ENCODE results near the gene CTNND1. TPM values are rescaled to one million over a fixed set of nuclear protein-coding genes. Genes with fewer than 3 reads are reported as not detected.

The CTNND1 gene
- total and polyA plus RNA-seq, 3 experiments from 2014 or later, result 0.95 to 4.4 (median 3.1) TPM

DNA sequence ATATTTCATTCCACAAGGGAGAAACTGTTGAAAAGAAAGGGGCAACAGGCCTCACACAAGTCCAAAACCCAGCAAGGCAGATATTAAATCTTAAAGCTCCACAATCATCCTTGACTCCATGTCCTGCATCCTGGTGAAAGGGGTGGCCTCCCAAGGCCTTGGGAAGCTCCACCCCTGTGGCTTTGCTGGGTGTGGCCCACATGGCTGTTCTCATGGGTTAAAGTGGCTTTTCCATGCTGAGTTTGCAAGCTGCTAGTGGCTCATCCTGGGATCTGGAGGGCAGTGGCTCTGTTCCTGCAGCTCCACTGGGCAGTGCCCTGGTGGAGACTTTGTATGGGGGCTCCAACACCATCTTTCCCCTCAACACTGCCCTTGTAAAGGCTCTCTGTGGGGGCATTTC lies 106.4 kb downstream of the CTNND1 start:
- no peaks in the 10 kb centered on the region for H3K4me1 Mint-ChIP-seq
- H3K9me3 Mint-ChIP-seq, result no peaks in the 10 kb centered on the region
- ChIA-PET CTCF (no interaction called here), POLR2A (no interaction called here)
- Histone ChIP-seq H3K9me3 (ENCODE audit: low read length) (no peaks in the 10 kb centered on the region), H3K27me3 (ENCODE audit: insufficient read depth, low read length, poor library complexity, severe bottlenecking) (no peaks in the 10 kb centered on the region), H3K36me3 (ENCODE audit: insufficient read depth, low read length) (no peaks in the 10 kb centered on the region), H3K27ac (ENCODE audit: low read depth, low read length) (no peak overlapping the region), H3K4me3 (ENCODE audit: low read length) (no peak overlapping the region), H3K4me1 (ENCODE audit: insufficient read depth, low read length) (no peaks in the 10 kb centered on the region)
- DNase-seq, result no peak
- peaks cover 0 to 1% (median 0%) of the 10 kb centered on the region in 3 donors for H3K36me3 Mint-ChIP-seq
- peaks cover 3 to 11% of the 10 kb centered on the region in 2 donors for H3K27me3 Mint-ChIP-seq
- no peak overlapping the region for H3K27ac Mint-ChIP-seq
- H3K4me3 Mint-ChIP-seq, result no peak overlapping the region

DNA sequence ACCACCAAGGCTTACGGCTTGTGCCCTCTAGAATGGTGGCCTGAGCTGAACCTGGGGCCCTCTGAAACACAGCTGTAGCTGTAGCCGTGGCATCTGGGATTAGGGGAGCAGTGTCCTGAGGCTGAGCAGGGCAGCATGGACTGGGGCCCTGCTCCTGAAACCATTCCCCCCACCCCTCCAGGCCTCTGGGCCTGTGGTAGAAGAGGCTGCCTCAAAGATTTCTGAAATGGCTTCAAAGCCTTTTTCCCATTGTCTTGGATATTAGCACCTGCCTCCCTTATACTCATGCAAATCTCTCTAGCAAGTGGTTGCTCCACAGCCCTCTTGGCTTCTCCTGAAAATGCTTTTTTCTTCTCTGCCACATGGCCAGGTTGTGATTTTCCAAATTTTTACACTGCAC lies 106.9 kb downstream of the CTNND1 start:
- Mint-ChIP-seq H3K4me1 (no peaks in the 10 kb centered on the region), H3K4me3 (no peak overlapping the region)

More for the DNA sequence above, 106.9 kb downstream of the CTNND1 start:
- POLR2A ChIA-PET, result no interaction called here
- Histone ChIP-seq H3K4me1 (ENCODE audit: insufficient read depth, low read length) (no peaks in the 10 kb centered on the region), H3K36me3 (ENCODE audit: insufficient read depth, low read length) (no peaks in the 10 kb centered on the region), H3K4me3 (ENCODE audit: low read length) (no peak overlapping the region), H3K27me3 (ENCODE audit: insufficient read depth, low read length, poor library complexity, severe bottlenecking) (no peaks in the 10 kb centered on the region), H3K9me3 (ENCODE audit: low read length) (no peaks in the 10 kb centered on the region), H3K27ac (ENCODE audit: low read depth, low read length) (no peak overlapping the region)
- DNase-seq, result no peak
- Mint-ChIP-seq H3K36me3 (peaks cover 0 to 1% (median 0%) of the 10 kb centered on the region in 3 donors), H3K9me3 (no peaks in the 10 kb centered on the region), H3K27me3 (peaks cover 3 to 16% of the 10 kb centered on the region in 2 donors), H3K27ac (no peak overlapping the region)
- CTCF ChIA-PET, result no interaction called here

Other genes starting within 250 kb of the CTNND1 start
- 10 to 100 TPM; 24.2 to 25.3 TPM for gene SLC43A1, start 246.1 kb upstream of the CTNND1 start, total RNA-seq
- gene SLC43A1, start 246.1 kb upstream of the CTNND1 start, polyA plus RNA-seq, result 23.5 TPM
- gene TIMM10, start 231.0 kb upstream of the CTNND1 start, total RNA-seq, result 100 to 1,000 TPM; 151 to 154 TPM
- gene TIMM10, start 231.0 kb upstream of the CTNND1 start, polyA plus RNA-seq, result 72.2 TPM
- gene SMTNL1, start 224.2 kb upstream of the CTNND1 start, total RNA-seq, result not detected
- 0.16 TPM for gene SMTNL1, start 224.2 kb upstream of the CTNND1 start, polyA plus RNA-seq
- 10 to 100 TPM; 74.9 to 79.2 TPM for gene UBE2L6, start 194.1 kb upstream of the CTNND1 start, total RNA-seq
- 286 TPM for gene UBE2L6, start 194.1 kb upstream of the CTNND1 start, polyA plus RNA-seq
- gene SERPING1, start 164.1 kb upstream of the CTNND1 start, total RNA-seq, result not detected
- gene SERPING1, start 164.1 kb upstream of the CTNND1 start, polyA plus RNA-seq, result not detected
- gene YPEL4, start 111.9 kb upstream of the CTNND1 start, total RNA-seq, result 1 to 10 TPM; 1.0 to 1.7 TPM
- gene YPEL4, start 111.9 kb upstream of the CTNND1 start, polyA plus RNA-seq, result 0.37 TPM
- gene CLP1, start 104.0 kb upstream of the CTNND1 start, total RNA-seq, result 10 to 100 TPM; 22.4 to 23.4 TPM
- 8.2 TPM for gene CLP1, start 104.0 kb upstream of the CTNND1 start, polyA plus RNA-seq
- gene ZDHHC5, start 93.7 kb upstream of the CTNND1 start, total RNA-seq, result 10 to 100 TPM; 83.9 to 89.0 TPM
- 45.1 TPM for gene ZDHHC5, start 93.7 kb upstream of the CTNND1 start, polyA plus RNA-seq
- 10 to 100 TPM; 16.8 to 18.4 TPM for gene MED19, start 49.6 kb upstream of the CTNND1 start, total RNA-seq
- gene MED19, start 49.6 kb upstream of the CTNND1 start, polyA plus RNA-seq, result 19.7 TPM
- gene TMX2, start 49.2 kb upstream of the CTNND1 start, total RNA-seq, result 100 to 1,000 TPM; 129 to 131 TPM
- 89.9 TPM for gene TMX2, start 49.2 kb upstream of the CTNND1 start, polyA plus RNA-seq
- 100 to 1,000 TPM; 272 to 276 TPM for gene SELENOH, start 20.3 kb upstream of the CTNND1 start, total RNA-seq
- gene SELENOH, start 20.3 kb upstream of the CTNND1 start, polyA plus RNA-seq, result 201 TPM
- not detected for gene BTBD18, start 10.0 kb upstream of the CTNND1 start, total RNA-seq
- 0.89 TPM for gene BTBD18, start 10.0 kb upstream of the CTNND1 start, polyA plus RNA-seq

Data from CD8-positive, alpha-beta memory T cell (primary cell).